HG03060 (cell line): Measurements from ENCODE around the gene SLCO2A1.

ENCODE experiments used
- ATAC-seq: cut with Tn5 transposase; IDR thresholded peaks from one replicate; pipeline ENCODE4 v1.9.1; 2021; ENCODE audit warnings: low read depth, moderate number of reproducible peaks; ENCODE audit not compliant: unreplicated experiment

Gene SLCO2A1

DNA sequence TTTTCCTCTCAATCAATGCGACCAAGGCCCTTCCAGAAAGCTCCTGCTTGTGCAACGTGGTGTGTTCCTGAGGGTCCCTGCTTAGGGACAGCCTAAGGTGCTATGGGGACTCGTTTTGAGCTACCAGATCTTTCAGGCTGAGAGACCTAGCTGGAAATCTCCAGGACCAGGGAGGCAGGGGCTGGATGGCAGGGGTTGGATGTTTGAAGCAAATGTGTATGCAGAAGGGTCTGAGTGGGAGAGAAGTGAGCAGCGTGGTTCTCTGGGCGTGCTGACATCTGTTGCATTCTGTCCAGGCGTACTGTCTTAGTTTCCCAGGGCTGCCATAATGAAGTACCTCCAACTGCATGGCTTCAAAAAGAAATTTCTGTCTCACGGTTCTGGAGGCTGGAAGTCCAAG lies 31.7 kb upstream of the SLCO2A1 start:
- ATAC-seq: no peak

- no peak for ATAC-seq
These were observed 31.0 kb upstream of the SLCO2A1 start for GRCh38 chr3:134060561-134061385.

- no peak for ATAC-seq
These were observed 30.2 kb upstream of the SLCO2A1 start for GRCh38 chr3:134059671-134060560.

GRCh38 chr3:134059035-134059601 lies 29.4 kb upstream of the SLCO2A1 start:
- ATAC-seq: no peak

DNA sequence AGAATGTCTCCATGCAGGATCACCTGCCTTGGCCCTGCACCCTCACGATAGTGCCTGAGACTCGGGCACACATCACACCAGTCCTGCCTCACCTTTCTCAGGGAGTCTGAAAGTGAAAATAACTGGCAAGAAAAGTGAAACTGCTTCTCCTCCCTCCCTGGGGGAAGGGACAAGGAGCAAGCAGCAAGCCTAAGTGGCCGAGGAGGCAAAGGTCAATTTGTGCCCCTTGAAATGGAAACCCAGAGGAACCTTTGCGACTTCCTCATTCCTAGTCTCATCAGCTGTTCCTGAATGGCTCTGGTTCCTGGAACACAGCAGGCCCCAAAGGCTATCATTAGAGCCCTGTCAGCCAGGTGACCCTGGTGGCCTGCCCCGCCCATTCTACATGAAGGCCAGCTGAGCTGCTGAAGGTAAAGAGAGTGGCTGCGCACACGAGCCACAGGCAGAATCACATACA lies 28.0 kb upstream of the SLCO2A1 start:
- no peak for ATAC-seq

GRCh38 chr3:134057006-134057653 lies 27.4 kb upstream of the SLCO2A1 start:
- ATAC-seq: no peak

- ATAC-seq: no peak
These were observed 26.8 kb upstream of the SLCO2A1 start for GRCh38 chr3:134056464-134056891.

GRCh38 chr3:134055661-134056060 lies 25.9 kb upstream of the SLCO2A1 start:
- ATAC-seq: no peak

DNA sequence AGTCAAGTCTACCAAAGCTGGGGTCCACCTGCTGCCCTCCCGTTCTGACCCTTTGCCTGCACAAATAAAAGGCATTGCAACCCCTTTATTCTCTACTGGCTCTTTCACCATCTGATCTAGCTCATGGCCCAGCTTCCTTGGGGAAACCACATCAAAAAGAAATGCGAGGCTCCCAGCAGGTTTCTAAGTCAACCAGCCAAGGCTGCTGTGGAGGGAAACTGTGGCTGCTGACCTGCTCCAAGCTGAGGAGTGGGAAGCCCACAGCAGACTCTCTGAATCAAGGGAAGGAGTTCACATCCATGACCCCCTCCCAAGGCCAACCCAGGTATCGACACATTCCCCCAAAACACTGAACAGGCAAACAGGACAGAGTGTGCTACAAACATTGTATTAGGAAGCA lies 25.2 kb upstream of the SLCO2A1 start:
- ATAC-seq: no peak

- no peak for ATAC-seq
These were observed 24.5 kb upstream of the SLCO2A1 start for GRCh38 chr3:134054231-134054630.

DNA sequence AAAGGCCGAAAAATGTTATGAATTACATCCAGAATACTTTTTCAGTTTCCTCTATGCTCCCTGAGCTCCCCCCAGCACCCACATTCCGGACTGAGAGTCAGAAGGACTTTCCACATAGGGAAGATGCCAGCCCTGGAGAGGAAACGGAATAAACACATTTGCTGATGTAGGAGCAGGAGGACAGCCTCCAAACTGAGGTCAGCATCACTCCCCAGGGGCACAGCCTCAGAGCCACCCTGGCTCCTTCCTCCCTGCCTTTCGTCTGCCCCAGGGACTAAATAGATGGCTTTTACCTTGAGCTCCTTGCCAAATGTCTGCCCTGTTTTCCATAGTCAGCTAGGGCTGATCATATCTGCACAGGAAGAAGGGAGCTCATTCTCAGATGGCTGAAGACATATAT lies 22.6 kb upstream of the SLCO2A1 start:
- no peak for ATAC-seq

- no peak for ATAC-seq
These were observed 20.0 kb upstream of the SLCO2A1 start for GRCh38 chr3:134049676-134050075.

- ATAC-seq: no peak
These were observed 18.7 kb upstream of the SLCO2A1 start for GRCh38 chr3:134048278-134048996.

DNA sequence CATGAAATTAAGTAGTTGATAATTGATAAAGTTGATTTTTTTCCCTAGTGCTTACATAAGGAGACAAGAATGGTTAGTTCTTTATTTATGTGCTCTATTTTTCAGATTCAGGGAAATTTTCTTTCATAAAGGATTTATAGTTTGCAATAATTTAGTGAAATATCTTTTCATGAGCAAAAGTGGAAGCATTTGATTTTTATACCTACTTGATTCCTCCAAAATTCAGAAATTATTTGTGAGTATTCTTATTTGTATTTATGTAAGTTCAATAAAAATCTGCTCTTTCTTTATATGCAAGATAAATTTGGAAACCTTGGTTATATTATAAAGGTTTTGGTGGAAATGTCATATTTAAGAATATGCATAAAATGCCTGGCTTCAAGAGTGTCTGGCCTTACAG lies 14.7 kb upstream of the SLCO2A1 start:
- no peak for ATAC-seq

- ATAC-seq: no peak
These were observed 10.3 kb upstream of the SLCO2A1 start for GRCh38 chr3:134040066-134040465.

DNA sequence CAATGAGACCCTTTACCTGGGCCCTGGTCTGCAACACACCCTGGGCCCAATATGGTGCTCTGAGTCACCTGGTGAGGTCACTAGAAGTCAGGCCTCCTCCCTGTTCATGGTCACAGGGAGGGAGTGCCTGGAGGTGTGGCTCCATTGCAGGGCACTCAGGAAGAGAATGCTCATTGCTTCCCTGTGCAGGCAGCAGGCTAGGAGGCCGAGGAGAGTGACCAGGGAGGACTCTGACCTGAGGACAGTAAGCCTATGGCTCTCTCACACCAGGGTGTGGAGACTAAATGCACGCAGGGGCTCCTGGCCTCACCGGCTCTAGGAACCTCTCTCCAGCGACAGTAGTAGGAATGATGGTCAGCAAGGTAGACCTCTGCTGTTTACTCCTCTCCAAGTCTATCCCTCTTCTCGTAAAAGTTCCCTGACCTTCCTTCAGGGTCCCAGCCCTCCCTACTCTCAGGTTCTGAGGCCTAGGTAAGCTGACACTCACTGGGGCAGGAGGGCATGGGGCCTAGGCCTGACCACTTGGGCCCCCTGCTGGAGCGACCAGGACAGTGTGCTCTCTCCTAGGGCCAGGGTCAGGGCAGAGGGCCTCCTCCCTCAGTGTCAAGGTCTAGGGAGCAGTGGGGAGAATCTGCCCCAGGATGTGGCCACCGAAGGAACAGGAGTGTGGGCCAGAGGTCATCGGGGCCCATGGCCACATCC lies 9.6 kb upstream of the SLCO2A1 start:
- ATAC-seq: no peak

DNA sequence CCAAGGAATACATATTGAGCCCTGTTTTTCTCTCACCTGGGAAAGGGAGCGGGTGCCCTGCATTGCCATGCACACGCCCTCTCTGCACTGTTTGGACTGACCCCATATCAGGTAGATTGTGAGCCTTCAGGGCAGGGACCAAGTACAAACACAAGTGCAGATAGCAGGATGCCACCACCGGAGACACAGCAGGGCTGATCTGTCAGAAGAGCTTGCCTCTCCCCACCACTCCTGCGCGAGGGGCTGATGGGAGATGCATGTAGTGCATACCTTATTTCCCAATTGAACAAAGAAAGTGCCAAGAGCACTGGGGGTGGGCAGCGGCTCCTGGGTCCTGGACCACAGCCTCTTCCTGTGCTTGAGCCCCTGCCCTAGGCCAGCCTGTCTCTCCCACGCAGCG lies 9.0 kb upstream of the SLCO2A1 start:
- no peak for ATAC-seq

DNA sequence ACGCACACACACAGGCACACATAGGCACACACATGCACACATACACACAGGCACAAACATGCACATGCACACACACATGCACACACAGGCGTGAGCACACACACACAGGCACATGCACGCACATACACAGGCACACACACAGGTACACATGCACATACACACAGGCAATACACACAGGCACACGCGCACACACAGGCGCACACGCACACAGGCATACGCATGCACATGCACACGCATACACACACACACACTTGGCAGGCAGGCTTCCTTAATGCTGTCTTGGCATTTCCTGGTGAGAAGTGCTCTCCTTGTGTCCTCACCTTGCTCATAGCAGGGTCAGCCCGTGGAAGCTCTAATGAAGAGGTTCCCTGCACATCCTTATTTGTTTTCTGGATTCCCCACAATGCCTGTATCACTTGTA lies 8.4 kb upstream of the SLCO2A1 start:
- ATAC-seq: no peak

DNA sequence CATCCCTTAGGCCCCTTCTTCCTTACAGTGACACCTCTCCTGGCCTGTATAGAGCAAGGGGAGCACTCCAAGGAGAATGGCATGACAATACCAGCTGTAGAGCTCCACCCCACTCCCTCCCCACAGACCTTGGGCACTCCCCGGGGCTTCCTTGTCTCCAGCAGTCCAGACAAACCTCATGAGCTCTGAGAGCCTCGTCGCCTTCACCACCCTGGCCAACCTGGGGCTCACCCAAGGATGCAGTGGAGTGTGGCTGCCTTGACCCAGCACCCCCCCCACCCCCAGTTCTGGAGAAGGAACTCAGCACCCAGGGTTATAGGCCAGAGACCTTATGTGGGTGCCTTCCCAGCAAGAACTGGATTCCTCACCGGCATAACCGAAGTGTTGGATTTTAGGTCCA lies 7.4 kb upstream of the SLCO2A1 start:
- ATAC-seq: no peak
